ENCODE results near the gene THPO. TPM values are rescaled to one million over a fixed set of nuclear protein-coding genes. Genes with fewer than 3 reads are reported as not detected.

THPO gene
- total RNA-seq, 1 experiment from 2014 or later, result not detected

- DNase-seq (ENCODE audit: low read depth), result peak; percentile 34
Observed at GRCh38 chr3:184366619-184367289, 11.3 kb downstream of the THPO start.

GRCh38 chr3:184362668-184363546 is 15.1 kb downstream of the THPO start:
- peak; percentile 99 for DNase-seq (ENCODE audit: low read depth)

GRCh38 chr3:184361932-184362667 is 15.9 kb downstream of the THPO start:
- DNase-seq (ENCODE audit: low read depth), result peak; percentile 71

- DNase-seq (ENCODE audit: low read depth), result peak; percentile 78
Observed at GRCh38 chr3:184361532-184361931, 16.5 kb downstream of the THPO start, which contains the start of the genes CLCN2 and POLR2H. Gene CLCN2, minus strand, starts transcription at chr3:184361605. Its CDS starts 126 bp downstream, at chr3:184361479. Gene POLR2H, plus strand, starts transcription at chr3:184361710. Its CDS starts 1,783 bp downstream, at chr3:184363493.

- DNase-seq (ENCODE audit: low read depth), result no peak
Observed at GRCh38 chr3:184360929-184361531, 17.0 kb downstream of the THPO start.

GRCh38 chr3:184360070-184360928 is 17.7 kb downstream of the THPO start:
- no peak for DNase-seq (ENCODE audit: low read depth)

GRCh38 chr3:184359610-184360009 is 18.4 kb downstream of the THPO start:
- DNase-seq (ENCODE audit: low read depth), result no peak

GRCh38 chr3:184358921-184359350 is 19.1 kb downstream of the THPO start:
- DNase-seq (ENCODE audit: low read depth), result no peak

- no peak for DNase-seq (ENCODE audit: low read depth)
Observed at GRCh38 chr3:184358124-184358767, 19.8 kb downstream of the THPO start.

- DNase-seq (ENCODE audit: low read depth), result no peak
Observed at GRCh38 chr3:184357248-184358123, 20.5 kb downstream of the THPO start.

GRCh38 chr3:184355261-184356040 is 22.6 kb downstream of the THPO start:
- no peak for DNase-seq (ENCODE audit: low read depth)

- no peak for DNase-seq (ENCODE audit: low read depth)
Observed at GRCh38 chr3:184354754-184355153, 23.3 kb downstream of the THPO start.

GRCh38 chr3:184354121-184354728 is 23.8 kb downstream of the THPO start:
- peak; percentile 61 for DNase-seq (ENCODE audit: low read depth)

- DNase-seq (ENCODE audit: low read depth), result no peak
Observed at GRCh38 chr3:184353546-184353941, 24.5 kb downstream of the THPO start.

GRCh38 chr3:184352897-184353545 is 25.0 kb downstream of the THPO start:
- DNase-seq (ENCODE audit: low read depth), result no peak

- no peak for DNase-seq (ENCODE audit: low read depth)
Observed at GRCh38 chr3:184352149-184352785, 25.7 kb downstream of the THPO start.

Data from HT1080 (cell line).